Spinal cord (tissue), 10 donors: ENCODE data around the gene OR13C8. TPM values are rescaled to one million over a fixed set of nuclear protein-coding genes. Genes with fewer than 3 reads are reported as not detected.

ENCODE experiments used
- DNase-seq, 6 donors: peaks; one replicate each; pipeline versions ENCODE4 v3.0.0 to v3.0.0-alpha.2; 2013 to 2015; ENCODE audit warnings: low spot score in 6 of 6, low read depth in 4 of 6
- H3K27ac ChIP-seq: one replicate; pipeline ENCODE4 v1.5.1; 2013; ENCODE audit warnings: low read depth, low read length, control low read depth
- H3K27me3 ChIP-seq: one replicate; pipeline ENCODE4 v1.6.1; 2013; ENCODE audit warnings: low read length; ENCODE audit not compliant: control insufficient read depth, insufficient read depth
- H3K36me3 ChIP-seq: one replicate; pipeline ENCODE4 v1.6.1; 2013; ENCODE audit warnings: low read length; ENCODE audit not compliant: control insufficient read depth, insufficient read depth
- H3K4me1 ChIP-seq: one replicate; pipeline ENCODE4 v1.6.1; 2013; ENCODE audit warnings: low read length; ENCODE audit not compliant: control insufficient read depth, insufficient read depth
- H3K4me3 ChIP-seq: one replicate; pipeline ENCODE4 v1.5.1; 2013; ENCODE audit warnings: low read depth, low read length, control low read depth
- H3K9me3 ChIP-seq: one replicate; pipeline ENCODE4 v1.6.1; 2013; ENCODE audit warnings: low read length; ENCODE audit not compliant: control insufficient read depth, insufficient read depth
- WGBS: methylation state at CpG from one replicate; pipeline ENCODE4 v1.1.5; 2013; ENCODE audit warnings: missing lambda C conversion rate; ENCODE audit not compliant: insufficient coverage; 5-methylcytosine and 5-hydroxymethylcytosine counted together
- polyA plus RNA-seq, 2 donors: library from polyadenylated mRNA; unstranded; fragments of 120-200 nt; gene quantifications; one replicate each; pipeline ENCODE4 v1.2.1, GENCODE V29; 2013; ENCODE audit not compliant: insufficient read length in 2 of 2
- total RNA-seq, 2 donors: library from RNA; depleted of rRNA in 1 of 2; stranded (reverse); fragments of 120-200 nt in 1 of 2; fragments of >200 nt in 1 of 2; gene quantifications; one replicate each; pipeline versions ENCODE4 v1.2.3 to v1.2.4, GENCODE V29; 2013 to 2014
- donor health status: healthy.

The OR13C8 gene
- total and polyA plus RNA-seq, 4 donors, result not detected

GRCh38 chr9:104606152-104606551, 37.2 kb downstream of the OR13C8 start:
- Histone ChIP-seq H3K27me3 (no peaks in the 10 kb centered on the region), H3K9me3 (no peaks in the 10 kb centered on the region), H3K4me1 (no peaks in the 10 kb centered on the region), H3K4me3 (no peak overlapping the region), H3K36me3 (no peaks in the 10 kb centered on the region), H3K27ac (no peak overlapping the region)
- WGBS, result no CpG with 5 or more reads among the region's 2 CpGs
- DNase-seq, result peak in 2 of 6 donors; percentile 21 to 43

GRCh38 chr9:104608336-104608735, 39.4 kb downstream of the OR13C8 start:
- no peaks in the 10 kb centered on the region for H3K4me1 ChIP-seq
- WGBS, result no CpG with 5 or more reads among the region's 1 CpG
- no peaks in the 10 kb centered on the region for H3K9me3 ChIP-seq
- H3K27ac ChIP-seq, result no peak overlapping the region
- no peaks in the 10 kb centered on the region for H3K36me3 ChIP-seq
- H3K27me3 ChIP-seq, result no peaks in the 10 kb centered on the region
- no peak overlapping the region for H3K4me3 ChIP-seq
- DNase-seq, result no peak

- no peak for DNase-seq
- no CpG with 5 or more reads among the region's 2 CpGs for WGBS
- no peaks in the 10 kb centered on the region for H3K36me3 ChIP-seq
Observed at GRCh38 chr9:104611213-104611612, 42.2 kb downstream of the OR13C8 start.

GRCh38 chr9:104617418-104617817, 48.5 kb downstream of the OR13C8 start:
- Histone ChIP-seq H3K36me3 (no peaks in the 10 kb centered on the region), H3K4me3 (no peak overlapping the region), H3K27me3 (no peaks in the 10 kb centered on the region), H3K27ac (no peak overlapping the region), H3K9me3 (peaks cover 2% of the 10 kb centered on the region), H3K4me1 (no peaks in the 10 kb centered on the region)
- no peak for DNase-seq

More at GRCh38 chr9:104611213-104611612, 42.2 kb downstream of the OR13C8 start:
- Histone ChIP-seq H3K4me3 (no peak overlapping the region), H3K27ac (no peak overlapping the region), H3K4me1 (no peaks in the 10 kb centered on the region), H3K27me3 (no peaks in the 10 kb centered on the region), H3K9me3 (peaks cover 2% of the 10 kb centered on the region)

GRCh38 chr9:104618104-104618503, 49.1 kb downstream of the OR13C8 start, which contains the start of gene OR13C9:
OR13C9 (minus strand) TSS chr9:104618204; CDS start chr9:104618204, 0 bp downstream.
- DNase-seq, result no peak
- Histone ChIP-seq H3K4me3 (no peak within 1 kb of the TSS), H3K36me3 (no peaks in the 10 kb centered on the region), H3K9me3 (peaks cover 2% of the 10 kb centered on the region), H3K27ac (no peak within 1 kb of the TSS), H3K27me3 (no peaks in the 10 kb centered on the region), H3K4me1 (no peaks in the 10 kb centered on the region)
- WGBS, result no CpG with 5 or more reads among the region's 2 CpGs

Other genes starting within 250 kb of the OR13C8 start
- gene OR13F1, start 64.9 kb upstream of the OR13C8 start, total RNA-seq, result not detected
- gene OR13F1, start 64.9 kb upstream of the OR13C8 start, polyA plus RNA-seq, result not detected
- gene OR13C4, start 42.0 kb upstream of the OR13C8 start, total RNA-seq, result under 1 TPM in 1 of 2 donors, not detected in 1; 0.17 TPM
- gene OR13C4, start 42.0 kb upstream of the OR13C8 start, polyA plus RNA-seq, result not detected
- gene OR13C3, start 32.3 kb upstream of the OR13C8 start, total RNA-seq, result under 1 TPM in 1 of 2 donors, not detected in 1; 0.59 TPM
- not detected for gene OR13C3, start 32.3 kb upstream of the OR13C8 start, polyA plus RNA-seq
- not detected for gene OR13C5, start 30.2 kb downstream of the OR13C8 start, total RNA-seq
- not detected for gene OR13C5, start 30.2 kb downstream of the OR13C8 start, polyA plus RNA-seq
- under 1 TPM; 0.28 to 0.30 TPM for gene OR13C2, start 36.5 kb downstream of the OR13C8 start, total RNA-seq
- not detected for gene OR13C2, start 36.5 kb downstream of the OR13C8 start, polyA plus RNA-seq
- gene OR13C9, start 49.0 kb downstream of the OR13C8 start, total RNA-seq, result under 1 TPM in 1 of 2 donors, not detected in 1; 0.17 TPM
- not detected for gene OR13C9, start 49.0 kb downstream of the OR13C8 start, polyA plus RNA-seq
- gene OR13D1, start 125.3 kb downstream of the OR13C8 start, total RNA-seq, result not detected
- gene OR13D1, start 125.3 kb downstream of the OR13C8 start, polyA plus RNA-seq, result not detected
- gene NIPSNAP3A, start 178.5 kb downstream of the OR13C8 start, total RNA-seq, result 10 to 100 TPM; 56.4 to 79.6 TPM
- 10 to 100 TPM; 60.0 to 72.8 TPM for gene NIPSNAP3A, start 178.5 kb downstream of the OR13C8 start, polyA plus RNA-seq
- gene NIPSNAP3B, start 195.0 kb downstream of the OR13C8 start, total RNA-seq, result 1 to 10 TPM; 7.5 to 9.1 TPM
- gene NIPSNAP3B, start 195.0 kb downstream of the OR13C8 start, polyA plus RNA-seq, result 10 to 100 TPM; 11.2 to 13.2 TPM